Epithelial cell of alveolus of lung (primary cell): ENCODE data around the gene KAZALD1. TPM values are rescaled to one million over a fixed set of nuclear protein-coding genes. Genes with fewer than 3 reads are reported as not detected.

Source experiments
- total RNA-seq: library from RNA; depleted of rRNA; stranded (reverse); fragments of >200 nt; gene quantifications from 2 replicates; pipeline ENCODE4 v1.2.1, GENCODE V29; 2015

Gene KAZALD1
- 14.1 and 67.5 TPM in 2 replicates for total RNA-seq

GRCh38 chr10:101061624-101062231, at the start of gene KAZALD1:
Gene KAZALD1 (plus strand): TSS chr10:101061989. CDS start chr10:101062593, 604 bp downstream.

GRCh38 chr10:101031128-101031795, 30.5 kb upstream of the KAZALD1 start, which contains the start of the genes PDZD7 and SFXN3:
Gene PDZD7 (minus strand): TSS chr10:101031129. CDS start chr10:101030219, 910 bp downstream.
Gene SFXN3 (plus strand): TSS chr10:101031234. CDS start chr10:101034695, 3,461 bp downstream.

Other genes with a start within 250 kb of the KAZALD1 start
- 22.5 and 23.1 TPM in 2 replicates for gene SLF2, start 149.0 kb upstream of the KAZALD1 start, total RNA-seq
- gene SEMA4G, start 92.5 kb upstream of the KAZALD1 start, total RNA-seq = 2.8 and 6.1 TPM in 2 replicates
- gene MRPL43, start 74.5 kb upstream of the KAZALD1 start, total RNA-seq = 83.3 and 101 TPM in 2 replicates
- gene TWNK, start 74.4 kb upstream of the KAZALD1 start, total RNA-seq = 8.4 and 12.4 TPM in 2 replicates
- 74.2 and 138 TPM in 2 replicates for gene LZTS2, start 62.2 kb upstream of the KAZALD1 start, total RNA-seq
- 0.40 and 0.91 TPM in 2 replicates for gene PDZD7, start 30.9 kb upstream of the KAZALD1 start, total RNA-seq
- 16.4 and 54.9 TPM in 2 replicates for gene SFXN3, start 30.8 kb upstream of the KAZALD1 start, total RNA-seq
- gene TLX1, start 69.3 kb downstream of the KAZALD1 start, total RNA-seq = not detected in 2 replicates
- gene LBX1, start 167.5 kb downstream of the KAZALD1 start, total RNA-seq = not detected in 2 replicates